GM19455 (cell line): Measurements from ENCODE around the gene MBOAT1.
A peak's percentile ranks its signal among the peaks of the same experiment; 100 is the strongest.
"Not testable (repeated sequence)": the region's sequence is repeated elsewhere in the genome, so short reads cannot be mapped to it uniquely, and the experiment has no call there.

Experiments
- ATAC-seq: cut with Tn5 transposase; IDR thresholded peaks from one replicate; pipeline ENCODE4 v1.9.1; 2021; ENCODE audit not compliant: unreplicated experiment

Gene MBOAT1

GRCh38 chr6:20142866-20143265 lies 69.4 kb downstream of the MBOAT1 start:
- ATAC-seq = no peak

- no peak for ATAC-seq
Observed at GRCh38 chr6:20141931-20142330, 70.3 kb downstream of the MBOAT1 start.

GRCh38 chr6:20139127-20139963 lies 72.9 kb downstream of the MBOAT1 start:
- ATAC-seq = not testable (repeated sequence)

- ATAC-seq = no peak
Observed at GRCh38 chr6:20137837-20138236, 74.4 kb downstream of the MBOAT1 start.

- ATAC-seq = no peak
Observed at GRCh38 chr6:20137240-20137639, 75.0 kb downstream of the MBOAT1 start.

- no peak for ATAC-seq
Observed at GRCh38 chr6:20135677-20136268, 76.5 kb downstream of the MBOAT1 start.

- ATAC-seq = no peak
Observed at GRCh38 chr6:20134613-20135012, 77.7 kb downstream of the MBOAT1 start.

- ATAC-seq = no peak
Observed at GRCh38 chr6:20129290-20130088, 82.8 kb downstream of the MBOAT1 start.

GRCh38 chr6:20128018-20128417 lies 84.3 kb downstream of the MBOAT1 start:
- no peak for ATAC-seq

- peak; percentile 86 for ATAC-seq
Observed at GRCh38 chr6:20126789-20127653, 85.2 kb downstream of the MBOAT1 start.

- ATAC-seq = no peak
Observed at GRCh38 chr6:20126102-20126752, 86.0 kb downstream of the MBOAT1 start.

- no peak for ATAC-seq
Observed at GRCh38 chr6:20124545-20124944, 87.7 kb downstream of the MBOAT1 start.

GRCh38 chr6:20119485-20119884 lies 92.8 kb downstream of the MBOAT1 start:
- ATAC-seq = no peak

GRCh38 chr6:20118892-20119291 lies 93.4 kb downstream of the MBOAT1 start:
- no peak for ATAC-seq

GRCh38 chr6:20117474-20117873 lies 94.8 kb downstream of the MBOAT1 start:
- peak; percentile 85 for ATAC-seq

GRCh38 chr6:20116792-20117191 lies 95.5 kb downstream of the MBOAT1 start:
- ATAC-seq = no peak

- no peak for ATAC-seq
Observed at GRCh38 chr6:20115246-20115980, 96.9 kb downstream of the MBOAT1 start.

- no peak for ATAC-seq
Observed at GRCh38 chr6:20113649-20114224, 98.5 kb downstream of the MBOAT1 start.

- ATAC-seq = no peak
Observed at GRCh38 chr6:20112841-20113240, 99.4 kb downstream of the MBOAT1 start.
